SK-N-SH (cell line): ENCODE measurements around the gene GASK1B. TPM values are rescaled to one million over a fixed set of nuclear protein-coding genes. Genes with fewer than 3 reads are reported as not detected.

ENCODE experiments used
- CTCF ChIA-PET: fragments of 300-600, 350-600 bp; formaldehyde crosslinking; extraction: SDS; loops from one replicate; lab custom pipeline; 2021; lab: Yijun Ruan, JAX
- POLR2A ChIA-PET: fragments of 350-600 bp; sonication (Branson Sonifier 250); formaldehyde crosslinking; extraction: SDS; loops from one replicate; lab custom pipeline; 2020; ENCODE audit warnings: antibody characterized with exemption, inconsistent platforms; lab: Yijun Ruan, JAX
- DNase-seq: peaks from one replicate; pipeline ENCODE4 v3.0.0; 2012
- H2AFZ ChIP-seq: fragments of 200-600 bp; sonication (generic); 2 replicates; pipeline ENCODE4 v1.8.1; 2016; ENCODE audit warnings: antibody characterized with exemption, mild to moderate bottlenecking, low read depth
- H3F3A ChIP-seq: fragments of 200-600 bp; sonication (generic); replicated peaks from 2 replicates; pipeline ENCODE3; 2016; ENCODE audit warnings: antibody characterized with exemption, mild to moderate bottlenecking; ENCODE audit not compliant: insufficient read depth
- H3K27ac ChIP-seq, 2 experiments: fragments of 200-500 bp in 1 of 2; fragments of 200-600 bp in 1 of 2; sonication (Bioruptor generic) in 1 of 2; sonication (generic), shearing (Covaris generic) in 1 of 2; 2 replicates each; pipeline versions ENCODE4 v1.5.1 to v1.6.1; 2014 to 2016; ENCODE audit warnings: low read depth in 2 of 2, inconsistent platforms in 1 of 2, low read length in 1 of 2, mild to moderate bottlenecking in 1 of 2, mixed read lengths in 1 of 2
- H3K27me3 ChIP-seq: fragments of 200-600 bp; sonication (generic), shearing (Covaris generic); 2 replicates; pipeline ENCODE4 v1.6.1; 2016; ENCODE audit warnings: mixed run types; ENCODE audit not compliant: insufficient read depth
- H3K36me3 ChIP-seq, 2 experiments: fragments of 200-500 bp in 1 of 2; fragments of 200-600 bp in 1 of 2; sonication (Bioruptor generic) in 1 of 2; sonication (generic) in 1 of 2; replicated peaks in 1 of 2; 2 replicates each; pipeline versions ENCODE3 to v1.5.1; 2014 to 2016; ENCODE audit warnings: low read length in 1 of 2, mild to moderate bottlenecking in 1 of 2; ENCODE audit not compliant: insufficient read depth in 2 of 2, control insufficient read depth in 1 of 2
- H3K4me1 ChIP-seq, 2 experiments: fragments of 200-500 bp in 1 of 2; fragments of 200-600 bp in 1 of 2; sonication (Bioruptor generic) in 1 of 2; sonication (generic), shearing (Covaris generic) in 1 of 2; 2 replicates each; pipeline versions ENCODE4 v1.5.1 to v1.6.1; 2014 to 2016; ENCODE audit warnings: low read depth in 1 of 2, low read length in 1 of 2, mixed run types in 1 of 2; ENCODE audit not compliant: insufficient read depth in 2 of 2, control insufficient read depth in 1 of 2
- H3K4me2 ChIP-seq: fragments of 200-600 bp; sonication (generic), shearing (Covaris generic); 2 replicates; pipeline ENCODE4 v1.6.1; 2017; ENCODE audit warnings: mixed run types
- H3K4me3 ChIP-seq, 2 experiments: fragments of 200-500 bp in 1 of 2; fragments of 200-600 bp in 1 of 2; sonication (Bioruptor generic) in 1 of 2; sonication (generic), shearing (Covaris generic) in 1 of 2; 2 replicates each; pipeline versions ENCODE4 v1.5.1 to v1.8.1; 2014 to 2016; ENCODE audit warnings: low read depth in 2 of 2, inconsistent platforms in 1 of 2, low read length in 1 of 2, mild to moderate bottlenecking in 1 of 2, mixed read lengths in 1 of 2, moderate library complexity in 1 of 2
- H3K79me2 ChIP-seq: fragments of 200-600 bp; sonication (generic); 2 replicates; pipeline ENCODE4 v1.8.1; 2017; ENCODE audit warnings: mild to moderate bottlenecking; ENCODE audit not compliant: insufficient read depth
- H3K9ac ChIP-seq: fragments of 200-600 bp; sonication (generic); 2 replicates; pipeline ENCODE4 v1.6.1; 2017; ENCODE audit warnings: mixed run types
- H3K9me2 ChIP-seq: fragments of 200-600 bp; sonication (generic); 2 replicates; pipeline ENCODE4 v1.6.1; 2017; ENCODE audit warnings: mixed run types
- H3K9me3 ChIP-seq: fragments of 200-600 bp; sonication (generic); 2 replicates; pipeline ENCODE4 v1.6.1; 2017; ENCODE audit warnings: mixed run types, mild to moderate bottlenecking, moderate library complexity
- H4K20me1 ChIP-seq: fragments of 200-600 bp; sonication (generic); 2 replicates; pipeline ENCODE4 v1.6.1; 2017; ENCODE audit warnings: mild to moderate bottlenecking, mixed run types; ENCODE audit not compliant: insufficient read depth
- CHD2 ChIP-seq: fragments of 150-350 bp; IDR thresholded peaks from 2 replicates; pipeline ENCODE4 v1.6.1; 2018; ENCODE audit warnings: low read length; ENCODE audit not compliant: partially characterized antibody
- ELF1 ChIP-seq: IDR thresholded peaks from 2 replicates; pipeline ENCODE4 v1.4.0; 2012
- EZH2phosphoT487 ChIP-seq: fragments of 200-600 bp; sonication (generic); IDR thresholded peaks from 2 replicates; pipeline ENCODE4 v1.6.1; 2017; ENCODE audit warnings: low read depth, mixed run types, mild to moderate bottlenecking, antibody characterized with exemption, moderate library complexity, borderline replicate concordance
- FOXM1 ChIP-seq: IDR thresholded peaks from 2 replicates; pipeline ENCODE4 v1.4.0; 2012; ENCODE audit warnings: low read depth, mild to moderate bottlenecking
- GABPA ChIP-seq: IDR thresholded peaks from 2 replicates; pipeline ENCODE4 v1.4.0; 2012; ENCODE audit warnings: low read depth, mild to moderate bottlenecking
- GATA2 ChIP-seq: sonication (generic); formaldehyde crosslinking; IDR thresholded peaks from 2 replicates; pipeline ENCODE4 v1.5.0; 2020; ENCODE audit warnings: mild to moderate bottlenecking, missing genetic modification reagents
- MAX ChIP-seq: IDR thresholded peaks from 2 replicates; pipeline ENCODE4 v1.4.0; 2012; ENCODE audit warnings: low read depth
- MEF2A ChIP-seq: IDR thresholded peaks from 2 replicates; pipeline ENCODE4 v1.4.0; 2012; ENCODE audit warnings: low read depth, borderline replicate concordance
- NFIC ChIP-seq: IDR thresholded peaks from 2 replicates; pipeline ENCODE4 v1.4.0; 2012; ENCODE audit warnings: borderline replicate concordance
- NRF1 ChIP-seq: IDR thresholded peaks from 2 replicates; pipeline ENCODE4 v1.6.1; 2012; ENCODE audit warnings: low read depth, mild to moderate bottlenecking, low read length
- POLR2AphosphoS5 ChIP-seq: IDR thresholded peaks from 2 replicates; pipeline ENCODE4 v1.6.1; 2012; ENCODE audit warnings: low read depth, low read length
- REST ChIP-seq: IDR thresholded peaks from 2 replicates; pipeline ENCODE4 v1.6.1; 2012; ENCODE audit warnings: mild to moderate bottlenecking, low read depth, low read length, moderate library complexity
- RFX5 ChIP-seq: IDR thresholded peaks from 2 replicates; pipeline ENCODE4 v1.6.1; 2012; ENCODE audit warnings: mild to moderate bottlenecking, improper control_type of control experiment, low read length
- TAF1 ChIP-seq: IDR thresholded peaks from 2 replicates; pipeline ENCODE4 v1.6.1; 2012; ENCODE audit warnings: low read depth, mild to moderate bottlenecking, low read length, moderate library complexity, borderline replicate concordance
- TCF12 ChIP-seq: IDR thresholded peaks from 2 replicates; pipeline ENCODE4 v1.4.0; 2012
- TEAD4 ChIP-seq: IDR thresholded peaks from 2 replicates; pipeline ENCODE4 v1.4.0; 2012; ENCODE audit warnings: mild to moderate bottlenecking, borderline replicate concordance; ENCODE audit not compliant: insufficient read depth
- YY1 ChIP-seq: IDR thresholded peaks from 2 replicates; pipeline ENCODE4 v1.4.0; 2012; ENCODE audit warnings: low read depth, mild to moderate bottlenecking
- ZBTB33 ChIP-seq: IDR thresholded peaks from 2 replicates; pipeline ENCODE4 v1.4.0; 2012; ENCODE audit warnings: low read depth, borderline replicate concordance
- WGBS: methylation state at CpG from one replicate; pipeline ENCODE4 v1.1.6; 2017; ENCODE audit warnings: low lambda C conversion rate; 5-methylcytosine and 5-hydroxymethylcytosine counted together
- polyA plus RNA-seq, 3 experiments: library from polyadenylated mRNA; depleted of rRNA; stranded (reverse); fragments of >200 nt; gene quantifications; 2 replicates each; pipeline ENCODE4 v1.2.3, GENCODE V29; 2012

The GASK1B gene
- polyA plus RNA-seq, 1 of the 3 experiments (the other 2 are of a cell fraction), result 3.7 TPM

- POLR2A ChIA-PET, result no interaction called here
- DNase-seq, result no peak
- TF ChIP-seq RFX5 (no peak), CHD2 (no peak), EZH2phosphoT487 (no peak), ZBTB33 (no peak), TCF12 (no peak), POLR2AphosphoS5 (no peak), FOXM1 (no peak)
- TF ChIP-seq, all 33 proteins: peak for 0
- H3K27ac ChIP-seq, result no peak overlapping the region
- CTCF ChIA-PET, result no interaction called here
- H3K9me2 ChIP-seq, result no peaks in the 10 kb centered on the region
- H3K27me3 ChIP-seq, result no peaks in the 10 kb centered on the region
- no peaks in the 10 kb centered on the region for H3K9me3 ChIP-seq
- no peaks in the 10 kb centered on the region for H4K20me1 ChIP-seq
- whole genome bisulfite sequencing, result 48% methylated on average over 3 of the region's 3 CpGs
- no peaks in the 10 kb centered on the region for H3F3A ChIP-seq
- H2AFZ ChIP-seq, result no peak overlapping the region
- no peaks in the 10 kb centered on the region for H3K36me3 ChIP-seq
- H3K9ac ChIP-seq, result no peak overlapping the region
- H3K79me2 ChIP-seq, result no peaks in the 10 kb centered on the region
- H3K4me2 ChIP-seq, result no peak overlapping the region
- H3K4me3 ChIP-seq, result no peak overlapping the region
- no peaks in the 10 kb centered on the region for H3K4me1 ChIP-seq
These were observed 38.4 kb upstream of the GASK1B start for GRCh38 chr4:158211222-158211621.

GRCh38 chr4:158209825-158210807, 37.3 kb upstream of the GASK1B start, which contains the start of gene TMEM144:
TMEM144 (plus strand) TSS chr4:158210486; CDS start chr4:158212668, 2,182 bp downstream.
- no peaks in the 10 kb centered on the region for H3K9me3 ChIP-seq
- no peak within 1 kb of the TSS for H3K9ac ChIP-seq
- H4K20me1 ChIP-seq, result no peaks in the 10 kb centered on the region
- no peak within 1 kb of the TSS for H3K4me3 ChIP-seq
- no peaks in the 10 kb centered on the region for H3K79me2 ChIP-seq
- CTCF ChIA-PET, result no interaction called here
- H3K4me1 ChIP-seq, result no peaks in the 10 kb centered on the region
- H3K4me2 ChIP-seq, result no peak within 1 kb of the TSS
- no peak for DNase-seq
- POLR2A ChIA-PET, result no interaction called here
- H3K36me3 ChIP-seq, result no peaks in the 10 kb centered on the region
- H3K27me3 ChIP-seq, result no peaks in the 10 kb centered on the region
- 74% methylated on average over 31 of the region's 34 CpGs for WGBS
- H2AFZ ChIP-seq, result no peak within 1 kb of the TSS
- H3K9me2 ChIP-seq, result no peaks in the 10 kb centered on the region
- H3F3A ChIP-seq, result no peaks in the 10 kb centered on the region
- H3K27ac ChIP-seq, result no peak within 1 kb of the TSS
- TF ChIP-seq NFIC, result no peak
- no peak for TF ChIP-seq FOXM1
- TF ChIP-seq REST, result no peak
- TF ChIP-seq CHD2, result no peak
- TF ChIP-seq ELF1, result no peak
- TF ChIP-seq YY1, result no peak
- TF ChIP-seq GATA2 (CRISPR knock-in tag), result no peak
- TF ChIP-seq MEF2A, result no peak
- TF ChIP-seq NRF1, result no peak
- TF ChIP-seq ZBTB33, result no peak
- TF ChIP-seq MAX, result no peak
- TF ChIP-seq GABPA, result no peak
- TF ChIP-seq TAF1, result no peak
- TF ChIP-seq TCF12, result no peak
- no peak for TF ChIP-seq TEAD4
